Measurements from ENCODE around the gene SYNGAP1. TPM values are rescaled to one million over a fixed set of nuclear protein-coding genes. Genes with fewer than 3 reads are reported as not detected.

The SYNGAP1 gene
- total and polyA plus RNA-seq, 9 of the 15 experiments (the other 6 are each of a cell fraction or from before 2014, with no cell fraction given) = 0.01 to 22.8 (median 3.2) TPM

DNA sequence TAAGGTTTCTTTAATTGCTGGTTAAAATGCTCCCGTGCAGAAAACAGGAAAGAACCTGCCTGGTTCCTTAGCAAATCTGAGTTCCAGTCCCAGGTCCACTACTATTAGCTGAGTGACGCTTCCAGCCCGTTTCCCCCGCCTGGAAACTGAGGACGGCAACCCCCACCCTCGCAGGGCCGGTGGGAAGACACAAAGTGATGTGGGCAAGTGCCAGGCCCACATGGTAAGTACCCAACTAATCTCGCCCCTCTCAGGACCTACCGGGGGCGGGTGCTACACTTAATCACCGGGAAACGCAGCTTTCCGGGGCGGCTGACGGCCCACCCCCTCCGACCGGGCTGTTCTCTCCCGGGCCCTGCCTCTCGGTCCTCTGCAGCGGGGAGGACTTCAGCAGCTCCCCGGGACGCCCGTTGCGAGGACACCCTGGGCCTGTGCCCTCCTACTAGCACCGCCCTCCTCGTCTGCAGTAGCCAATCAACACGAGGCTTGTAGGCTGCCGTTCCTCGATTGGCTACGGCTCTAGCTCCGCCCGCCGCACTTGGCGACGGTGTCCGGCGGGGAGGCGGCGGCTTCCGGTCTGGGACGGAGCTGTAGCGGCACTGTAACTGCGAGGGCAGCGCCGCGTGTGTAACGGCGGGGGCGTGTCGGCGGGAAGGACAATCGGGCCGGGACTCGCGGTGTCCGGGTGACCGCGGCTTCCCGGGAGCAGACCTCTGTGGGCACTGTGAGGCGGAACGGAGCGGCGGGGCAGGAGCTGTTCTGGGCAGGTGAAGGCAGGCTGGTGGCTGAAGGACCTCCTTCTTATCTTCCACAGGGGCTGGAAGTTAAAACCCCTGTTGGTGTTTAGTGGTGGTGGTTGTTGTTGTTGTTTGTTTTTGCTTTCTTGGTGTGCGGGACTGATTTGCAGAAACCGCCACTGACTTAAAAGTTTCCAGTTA is 34.4 kb downstream of the SYNGAP1 start, which contains the start of gene ZBTB9 (continued):
- TF ChIP-seq HNRNPLL (IDR thresholded peaks at IDR 0.05; ENCODE audit: low read depth, low read length, poor library complexity, severe bottlenecking) (peak; percentile 67), ZBTB7A (IDR thresholded peaks at IDR 0.05; ENCODE audit: borderline replicate concordance, control insufficient read depth, low read depth, low read length) (no peak), FOXP1 (CRISPR knock-in tag; IDR thresholded peaks at IDR 0.05) (peak; percentile 85), SPI1 (IDR thresholded peaks at IDR 0.05; ENCODE audit: borderline replicate concordance, low read depth, low read length) (no peak), NUFIP1 (IDR thresholded peaks at IDR 0.05; ENCODE audit: partially characterized antibody) (no peak), ZNF224 (CRISPR knock-in tag; IDR thresholded peaks at IDR 0.05) (no peak), JUN (IDR thresholded peaks at IDR 0.05; ENCODE audit: borderline replicate concordance, low read depth, low read length) (peak; percentile 65; the same call in 1 of the 2 replicates), JUN (CRISPR knock-in tag; IDR thresholded peaks at IDR 0.05; ENCODE audit: borderline replicate concordance) (no peak), ETV6 (IDR thresholded peaks at IDR 0.05; ENCODE audit: borderline replicate concordance in 1 of 2, low read depth in 2 of 2, low read length in 1 of 2) (no peak; a peak in 1 of 4 replicates), ETV6 (CRISPR knock-in tag; IDR thresholded peaks at IDR 0.05; ENCODE audit: borderline replicate concordance) (no peak), ZNF23 (CRISPR knock-in tag; IDR thresholded peaks at IDR 0.05) (no peak), SRF (CRISPR knock-in tag; IDR thresholded peaks at IDR 0.05) (peak in 1 of 2 experiments; percentile 76; a peak in 2 of 4 replicates), ZNF384 (IDR thresholded peaks at IDR 0.05; ENCODE audit: low read depth, low read length) (no peak), ZKSCAN3 (CRISPR knock-in tag; IDR thresholded peaks at IDR 0.05) (no peak), TAF1 (IDR thresholded peaks at IDR 0.05; ENCODE audit: control insufficient read depth, extremely low read depth, insufficient read depth, low read length, severe bottlenecking) (peak; percentile 75), PRPF4 (IDR thresholded peaks at IDR 0.05; ENCODE audit: insufficient read depth, low read depth, low read length, poor library complexity, severe bottlenecking) (no peak), CEBPB (tag; IDR thresholded peaks at IDR 0.05) (no peak), PHTF2 (CRISPR knock-in tag; IDR thresholded peaks at IDR 0.05) (no peak)
- TF ChIP-seq, protein P1, sequence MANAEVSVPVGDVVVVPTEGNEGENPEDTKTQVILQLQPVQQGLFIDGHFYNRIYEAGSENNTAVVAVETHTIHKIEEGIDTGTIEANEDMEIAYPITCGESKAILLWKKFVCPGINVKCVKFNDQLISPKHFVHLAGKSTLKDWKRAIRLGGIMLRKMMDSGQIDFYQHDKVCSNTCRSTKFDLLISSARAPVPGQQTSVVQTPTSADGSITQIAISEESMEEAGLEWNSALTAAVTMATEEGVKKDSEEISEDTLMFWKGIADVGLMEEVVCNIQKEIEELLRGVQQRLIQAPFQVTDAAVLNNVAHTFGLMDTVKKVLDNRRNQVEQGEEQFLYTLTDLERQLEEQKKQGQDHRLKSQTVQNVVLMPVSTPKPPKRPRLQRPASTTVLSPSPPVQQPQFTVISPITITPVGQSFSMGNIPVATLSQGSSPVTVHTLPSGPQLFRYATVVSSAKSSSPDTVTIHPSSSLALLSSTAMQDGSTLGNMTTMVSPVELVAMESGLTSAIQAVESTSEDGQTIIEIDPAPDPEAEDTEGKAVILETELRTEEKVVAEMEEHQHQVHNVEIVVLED (CRISPR knock-in tag; IDR thresholded peaks at IDR 0.05) = peak; percentile 74
- TF ChIP-seq, protein P2, sequence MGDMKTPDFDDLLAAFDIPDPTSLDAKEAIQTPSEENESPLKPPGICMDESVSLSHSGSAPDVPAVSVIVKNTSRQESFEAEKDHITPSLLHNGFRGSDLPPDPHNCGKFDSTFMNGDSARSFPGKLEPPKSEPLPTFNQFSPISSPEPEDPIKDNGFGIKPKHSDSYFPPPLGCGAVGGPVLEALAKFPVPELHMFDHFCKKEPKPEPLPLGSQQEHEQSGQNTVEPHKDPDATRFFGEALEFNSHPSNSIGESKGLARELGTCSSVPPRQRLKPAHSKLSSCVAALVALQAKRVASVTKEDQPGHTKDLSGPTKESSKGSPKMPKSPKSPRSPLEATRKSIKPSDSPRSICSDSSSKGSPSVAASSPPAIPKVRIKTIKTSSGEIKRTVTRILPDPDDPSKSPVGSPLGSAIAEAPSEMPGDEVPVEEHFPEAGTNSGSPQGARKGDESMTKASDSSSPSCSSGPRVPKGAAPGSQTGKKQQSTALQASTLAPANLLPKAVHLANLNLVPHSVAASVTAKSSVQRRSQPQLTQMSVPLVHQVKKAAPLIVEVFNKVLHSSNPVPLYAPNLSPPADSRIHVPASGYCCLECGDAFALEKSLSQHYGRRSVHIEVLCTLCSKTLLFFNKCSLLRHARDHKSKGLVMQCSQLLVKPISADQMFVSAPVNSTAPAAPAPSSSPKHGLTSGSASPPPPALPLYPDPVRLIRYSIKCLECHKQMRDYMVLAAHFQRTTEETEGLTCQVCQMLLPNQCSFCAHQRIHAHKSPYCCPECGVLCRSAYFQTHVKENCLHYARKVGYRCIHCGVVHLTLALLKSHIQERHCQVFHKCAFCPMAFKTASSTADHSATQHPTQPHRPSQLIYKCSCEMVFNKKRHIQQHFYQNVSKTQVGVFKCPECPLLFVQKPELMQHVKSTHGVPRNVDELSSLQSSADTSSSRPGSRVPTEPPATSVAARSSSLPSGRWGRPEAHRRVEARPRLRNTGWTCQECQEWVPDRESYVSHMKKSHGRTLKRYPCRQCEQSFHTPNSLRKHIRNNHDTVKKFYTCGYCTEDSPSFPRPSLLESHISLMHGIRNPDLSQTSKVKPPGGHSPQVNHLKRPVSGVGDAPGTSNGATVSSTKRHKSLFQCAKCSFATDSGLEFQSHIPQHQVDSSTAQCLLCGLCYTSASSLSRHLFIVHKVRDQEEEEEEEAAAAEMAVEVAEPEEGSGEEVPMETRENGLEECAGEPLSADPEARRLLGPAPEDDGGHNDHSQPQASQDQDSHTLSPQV (IDR thresholded peaks at IDR 0.05) = no peak
- TF ChIP-seq, protein P3, sequence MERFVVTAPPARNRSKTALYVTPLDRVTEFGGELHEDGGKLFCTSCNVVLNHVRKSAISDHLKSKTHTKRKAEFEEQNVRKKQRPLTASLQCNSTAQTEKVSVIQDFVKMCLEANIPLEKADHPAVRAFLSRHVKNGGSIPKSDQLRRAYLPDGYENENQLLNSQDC (CRISPR knock-in tag; IDR thresholded peaks at IDR 0.05) = no peak
